KMS-11 (cell line): Measurements from ENCODE around the gene DCP2.

ENCODE experiments used
- H2AFZ ChIP-seq: fragments of 200-600 bp; sonication (generic); 2 replicates; pipeline ENCODE4 v1.6.1; 2016; ENCODE audit warnings: antibody characterized with exemption, mixed run types, low read depth
- H3K27ac ChIP-seq: fragments of 200-600 bp; sonication (generic); 2 replicates; pipeline ENCODE4 v1.6.1; 2016; ENCODE audit warnings: mild to moderate bottlenecking, mixed run types
- H3K27me3 ChIP-seq: fragments of 200-600 bp; sonication (generic); 2 replicates; pipeline ENCODE4 v1.6.1; 2017; ENCODE audit warnings: mild to moderate bottlenecking, low read depth, mixed run types, moderate library complexity; ENCODE audit not compliant: insufficient read depth
- H3K36me3 ChIP-seq: fragments of 200-600 bp; sonication (generic); 2 replicates; pipeline ENCODE4 v1.6.1; 2017; ENCODE audit warnings: mild to moderate bottlenecking, mixed run types; ENCODE audit not compliant: insufficient read depth
- H3K4me1 ChIP-seq: fragments of 200-600 bp; sonication (generic); 2 replicates; pipeline ENCODE4 v1.6.1; 2016; ENCODE audit warnings: mild to moderate bottlenecking, low read depth, mixed run types; ENCODE audit not compliant: poor library complexity, severe bottlenecking
- H3K4me2 ChIP-seq: fragments of 200-600 bp; sonication (generic); 2 replicates; pipeline ENCODE4 v1.7.0; 2016; ENCODE audit warnings: mild to moderate bottlenecking, mixed run types
- H3K4me3 ChIP-seq: fragments of 200-600 bp; sonication (generic); IDR thresholded peaks from 2 replicates; pipeline ENCODE4 v1.6.1; 2017; ENCODE audit warnings: low read depth, low read length, mixed read lengths; ENCODE audit not compliant: insufficient read depth
- H3K79me2 ChIP-seq: fragments of 200-600 bp; sonication (generic); 2 replicates; pipeline ENCODE4 v1.6.1; 2016; ENCODE audit warnings: low read depth, mixed run types; ENCODE audit not compliant: insufficient read depth
- H3K9ac ChIP-seq: fragments of 200-600 bp; sonication (generic); 2 replicates; pipeline ENCODE4 v1.6.1; 2016; ENCODE audit warnings: mild to moderate bottlenecking, mixed run types
- H4K20me1 ChIP-seq: fragments of 200-600 bp; sonication (generic); 2 replicates; pipeline ENCODE4 v1.6.1; 2016; ENCODE audit warnings: mild to moderate bottlenecking, mixed run types; ENCODE audit not compliant: insufficient read depth
- CTCF ChIP-seq: fragments of 200-600 bp; sonication (generic); conservative IDR thresholded peaks from 2 replicates; pipeline ENCODE4 v1.6.1; 2017; ENCODE audit warnings: low read depth, mild to moderate bottlenecking, antibody characterized with exemption, low read length, moderate library complexity, mixed read lengths

DCP2 gene

GRCh38 chr5:112996830-112997374, 20.3 kb downstream of the DCP2 start:
- no peak overlapping the region for H3K9ac ChIP-seq
- peaks cover 12% of the 10 kb centered on the region for H3K4me1 ChIP-seq
- H3K4me3 ChIP-seq, result no peak overlapping the region
- no peaks in the 10 kb centered on the region for H3K27me3 ChIP-seq
- TF ChIP-seq CTCF, result no peak
- H3K79me2 ChIP-seq, result no peaks in the 10 kb centered on the region
- H3K4me2 ChIP-seq, result no peak overlapping the region
- H3K36me3 ChIP-seq, result no peaks in the 10 kb centered on the region
- H2AFZ ChIP-seq, result no peak overlapping the region
- H3K27ac ChIP-seq, result no peak overlapping the region
- H4K20me1 ChIP-seq, result no peaks in the 10 kb centered on the region

GRCh38 chr5:112998296-112998695, 21.7 kb downstream of the DCP2 start:
- H3K36me3 ChIP-seq, result peaks cover 2% of the 10 kb centered on the region; the same call in 1 of the 2 replicates
- no peak overlapping the region for H3K9ac ChIP-seq
- H3K27me3 ChIP-seq, result no peaks in the 10 kb centered on the region
- no peak for TF ChIP-seq CTCF
- H3K4me3 ChIP-seq, result no peak overlapping the region
- H4K20me1 ChIP-seq, result no peaks in the 10 kb centered on the region
- H2AFZ ChIP-seq, result no peak overlapping the region
- H3K4me1 ChIP-seq, result peaks cover 3% of the 10 kb centered on the region
- no peaks in the 10 kb centered on the region for H3K79me2 ChIP-seq
- H3K4me2 ChIP-seq, result no peak overlapping the region
- H3K27ac ChIP-seq, result no peak overlapping the region

- Histone ChIP-seq H3K4me3 (no peak overlapping the region), H3K27me3 (no peaks in the 10 kb centered on the region), H2AFZ (no peak overlapping the region), H4K20me1 (no peaks in the 10 kb centered on the region), H3K27ac (no peak overlapping the region), H3K36me3 (peaks cover 2% of the 10 kb centered on the region; the same call in 1 of the 2 replicates), H3K4me2 (no peak overlapping the region), H3K4me1 (peaks cover 3% of the 10 kb centered on the region), H3K79me2 (no peaks in the 10 kb centered on the region), H3K9ac (no peak overlapping the region)
- no peak for TF ChIP-seq CTCF
Observed at GRCh38 chr5:113000466-113000865, 23.9 kb downstream of the DCP2 start.

GRCh38 chr5:113002423-113002822, 25.8 kb downstream of the DCP2 start:
- no peaks in the 10 kb centered on the region for H3K27me3 ChIP-seq
- H4K20me1 ChIP-seq, result no peaks in the 10 kb centered on the region
- no peak overlapping the region for H3K9ac ChIP-seq
- H3K79me2 ChIP-seq, result no peaks in the 10 kb centered on the region
- TF ChIP-seq CTCF, result no peak
- peaks cover 2% of the 10 kb centered on the region; the same call in 1 of the 2 replicates for H3K36me3 ChIP-seq
- no peak overlapping the region for H3K4me3 ChIP-seq
- no peak overlapping the region for H3K27ac ChIP-seq
- no peak overlapping the region for H3K4me2 ChIP-seq
- H3K4me1 ChIP-seq, result no peaks in the 10 kb centered on the region
- no peak overlapping the region for H2AFZ ChIP-seq
